ENCODE measurements around the gene SLC6A9.
A peak's percentile ranks its signal among the peaks of the same experiment; 100 is the strongest.

SLC6A9 gene

GRCh38 chr1:43986712-43987111, 44.5 kb downstream of the SLC6A9 start:
- no peak for DNase-seq (ENCODE audit: extremely low read depth in 1 of 2, low read depth in 1 of 2)

- no peak for DNase-seq (ENCODE audit: extremely low read depth in 1 of 2, low read depth in 1 of 2)
These were observed 45.2 kb downstream of the SLC6A9 start for GRCh38 chr1:43985984-43986595.

GRCh38 chr1:43984855-43985254, 46.4 kb downstream of the SLC6A9 start:
- no peak for DNase-seq (ENCODE audit: extremely low read depth in 1 of 2, low read depth in 1 of 2)

- no peak for DNase-seq (ENCODE audit: extremely low read depth in 1 of 2, low read depth in 1 of 2)
These were observed 47.9 kb downstream of the SLC6A9 start for GRCh38 chr1:43983253-43983899.

- no peak for DNase-seq (ENCODE audit: extremely low read depth in 1 of 2, low read depth in 1 of 2)
These were observed 48.5 kb downstream of the SLC6A9 start for GRCh38 chr1:43982808-43983207.

GRCh38 chr1:43982241-43982640, 49.0 kb downstream of the SLC6A9 start:
- DNase-seq (ENCODE audit: extremely low read depth in 1 of 2, low read depth in 1 of 2) = no peak

GRCh38 chr1:43981636-43982035, 49.6 kb downstream of the SLC6A9 start:
- no peak for DNase-seq (ENCODE audit: extremely low read depth in 1 of 2, low read depth in 1 of 2)

- DNase-seq (ENCODE audit: extremely low read depth in 1 of 2, low read depth in 1 of 2) = no peak
These were observed 50.1 kb downstream of the SLC6A9 start for GRCh38 chr1:43981135-43981491.

GRCh38 chr1:43980255-43981134, 50.8 kb downstream of the SLC6A9 start:
- DNase-seq (ENCODE audit: extremely low read depth in 1 of 2, low read depth in 1 of 2) = no peak

- DNase-seq (ENCODE audit: extremely low read depth in 1 of 2, low read depth in 1 of 2) = no peak
These were observed 51.6 kb downstream of the SLC6A9 start for GRCh38 chr1:43979528-43980254.

- no peak for DNase-seq (ENCODE audit: extremely low read depth in 1 of 2, low read depth in 1 of 2)
These were observed 52.1 kb downstream of the SLC6A9 start for GRCh38 chr1:43979261-43979527.

- DNase-seq (ENCODE audit: extremely low read depth in 1 of 2, low read depth in 1 of 2) = no peak
These were observed 52.6 kb downstream of the SLC6A9 start, which contains the start of gene B4GALT2 for GRCh38 chr1:43978551-43979260. B4GALT2 (plus strand) TSS chr1:43979210; CDS start chr1:43981161, 1,951 bp downstream.

- DNase-seq (ENCODE audit: extremely low read depth in 1 of 2, low read depth in 1 of 2) = no peak
These were observed 53.1 kb downstream of the SLC6A9 start for GRCh38 chr1:43978264-43978550.

- DNase-seq (ENCODE audit: extremely low read depth in 1 of 2, low read depth in 1 of 2) = no peak
These were observed 53.6 kb downstream of the SLC6A9 start for GRCh38 chr1:43977376-43978263.

GRCh38 chr1:43976890-43977289, 54.4 kb downstream of the SLC6A9 start:
- DNase-seq (ENCODE audit: extremely low read depth in 1 of 2, low read depth in 1 of 2) = no peak

- no peak for DNase-seq (ENCODE audit: extremely low read depth in 1 of 2, low read depth in 1 of 2)
These were observed 55.2 kb downstream of the SLC6A9 start for GRCh38 chr1:43976045-43976444.

- no peak for DNase-seq (ENCODE audit: extremely low read depth in 1 of 2, low read depth in 1 of 2)
These were observed 55.9 kb downstream of the SLC6A9 start for GRCh38 chr1:43975249-43975961.

GRCh38 chr1:43974443-43975248, 56.6 kb downstream of the SLC6A9 start, which contains the start of gene ATP6V0B:
ATP6V0B (plus strand) TSS chr1:43974960; CDS start chr1:43975041, 81 bp downstream.
- DNase-seq (ENCODE audit: extremely low read depth in 1 of 2, low read depth in 1 of 2) = peak; percentile 80 to 93

Data from activated CD8-positive, alpha-beta memory T cell treated with anti-CD3 and anti-CD28 coated beads for 1 hour (primary cell).